ENCODE results near the gene UBR2. TPM values are rescaled to one million over a fixed set of nuclear protein-coding genes. Genes with fewer than 3 reads are reported as not detected.
A peak's percentile ranks its signal among the peaks of the same experiment; 100 is the strongest.

UBR2 gene
- total RNA-seq, 6 experiments from 2014 or later, result 18.0 to 20.5 (median 19.9) TPM

- H3K4me1 Mint-ChIP-seq (ENCODE audit: low read depth), result no peaks in the 10 kb centered on the region
- peaks cover 2% of the 10 kb centered on the region for H3K27me3 Mint-ChIP-seq (ENCODE audit: insufficient read depth)
- H3K9me3 Mint-ChIP-seq, result no peaks in the 10 kb centered on the region
- no peak overlapping the region for H3K27ac Mint-ChIP-seq
- no peak overlapping the region for H3K4me3 Mint-ChIP-seq
- TF ChIP-seq, protein P1, sequence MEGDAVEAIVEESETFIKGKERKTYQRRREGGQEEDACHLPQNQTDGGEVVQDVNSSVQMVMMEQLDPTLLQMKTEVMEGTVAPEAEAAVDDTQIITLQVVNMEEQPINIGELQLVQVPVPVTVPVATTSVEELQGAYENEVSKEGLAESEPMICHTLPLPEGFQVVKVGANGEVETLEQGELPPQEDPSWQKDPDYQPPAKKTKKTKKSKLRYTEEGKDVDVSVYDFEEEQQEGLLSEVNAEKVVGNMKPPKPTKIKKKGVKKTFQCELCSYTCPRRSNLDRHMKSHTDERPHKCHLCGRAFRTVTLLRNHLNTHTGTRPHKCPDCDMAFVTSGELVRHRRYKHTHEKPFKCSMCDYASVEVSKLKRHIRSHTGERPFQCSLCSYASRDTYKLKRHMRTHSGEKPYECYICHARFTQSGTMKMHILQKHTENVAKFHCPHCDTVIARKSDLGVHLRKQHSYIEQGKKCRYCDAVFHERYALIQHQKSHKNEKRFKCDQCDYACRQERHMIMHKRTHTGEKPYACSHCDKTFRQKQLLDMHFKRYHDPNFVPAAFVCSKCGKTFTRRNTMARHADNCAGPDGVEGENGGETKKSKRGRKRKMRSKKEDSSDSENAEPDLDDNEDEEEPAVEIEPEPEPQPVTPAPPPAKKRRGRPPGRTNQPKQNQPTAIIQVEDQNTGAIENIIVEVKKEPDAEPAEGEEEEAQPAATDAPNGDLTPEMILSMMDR (IDR thresholded peaks at IDR 0.05), result no peak
- DNase-seq, result no peak
- H3K36me3 Mint-ChIP-seq (ENCODE audit: low read depth), result no peaks in the 10 kb centered on the region
Measured at GRCh38 chr6:42530751-42531150, 33.1 kb upstream of the UBR2 start.

DNA sequence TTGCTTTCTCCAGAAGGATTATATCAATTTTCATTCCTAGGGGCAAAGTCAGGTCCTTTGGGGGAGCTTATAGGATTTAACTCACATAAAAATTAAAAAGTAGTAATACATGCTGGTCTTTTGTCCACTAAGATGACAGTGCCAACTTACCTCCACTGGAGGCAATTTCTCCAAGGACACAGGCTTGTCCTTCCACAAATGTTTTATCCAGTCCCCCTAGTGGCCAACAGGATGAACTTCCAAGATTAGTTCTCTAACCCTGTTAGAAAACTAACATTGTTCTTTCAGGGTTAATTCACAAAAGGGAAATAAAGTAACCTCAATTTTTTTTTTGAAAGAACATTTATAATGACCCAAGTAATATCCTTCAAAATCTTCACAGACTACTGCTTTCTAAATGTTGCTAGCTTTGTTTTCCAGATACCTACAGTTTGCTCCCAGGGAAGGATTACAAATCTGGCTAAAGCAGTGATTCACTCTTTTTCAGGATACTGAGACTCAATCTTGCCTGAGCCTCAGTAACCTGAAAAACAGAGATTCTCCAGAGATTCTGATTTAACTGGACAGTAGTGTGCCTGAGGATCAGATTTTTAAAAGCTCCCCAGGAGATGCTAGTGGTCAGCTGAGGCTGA, 31.7 kb upstream of the UBR2 start:
- H3K4me3 Mint-ChIP-seq, result no peak overlapping the region
- H3K27ac Mint-ChIP-seq, result no peak overlapping the region
- H3K9me3 Mint-ChIP-seq, result no peaks in the 10 kb centered on the region
- peaks cover 2% of the 10 kb centered on the region for H3K27me3 Mint-ChIP-seq (ENCODE audit: insufficient read depth)
- H3K36me3 Mint-ChIP-seq (ENCODE audit: low read depth), result no peaks in the 10 kb centered on the region
- TF ChIP-seq, protein P1 (IDR thresholded peaks at IDR 0.05), result peak; percentile 98
- DNase-seq, result peak; percentile 76
- H3K4me1 Mint-ChIP-seq (ENCODE audit: low read depth), result no peaks in the 10 kb centered on the region

GRCh38 chr6:42533794-42534193, 30.0 kb upstream of the UBR2 start:
- no peaks in the 10 kb centered on the region for H3K9me3 Mint-ChIP-seq
- no peak overlapping the region for H3K4me3 Mint-ChIP-seq
- no peak for DNase-seq
- H3K27me3 Mint-ChIP-seq (ENCODE audit: insufficient read depth), result peaks cover 2% of the 10 kb centered on the region
- H3K36me3 Mint-ChIP-seq (ENCODE audit: low read depth), result no peaks in the 10 kb centered on the region
- no peak overlapping the region for H3K27ac Mint-ChIP-seq
- no peaks in the 10 kb centered on the region for H3K4me1 Mint-ChIP-seq (ENCODE audit: low read depth)
- TF ChIP-seq, protein P1 (IDR thresholded peaks at IDR 0.05), result no peak

DNA sequence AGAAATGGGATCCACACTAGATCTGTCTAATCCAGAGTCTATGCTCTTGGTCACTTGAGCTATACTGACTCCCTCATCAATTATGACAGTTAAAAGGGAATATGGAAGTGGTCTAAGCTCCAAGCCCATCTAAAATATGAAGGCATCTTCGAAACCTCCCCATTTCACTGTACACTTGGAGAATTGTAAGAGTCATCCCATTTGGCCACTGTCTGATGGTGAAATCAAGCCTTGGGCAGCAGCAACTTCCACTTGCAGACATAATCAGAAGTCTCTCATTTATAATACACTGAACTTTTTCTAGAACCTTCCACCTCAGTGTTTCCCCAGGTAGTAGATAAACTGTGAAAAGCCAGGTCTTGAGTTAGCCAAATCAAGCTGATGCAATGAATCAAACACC, 26.3 kb upstream of the UBR2 start:
- Mint-ChIP-seq H3K36me3 (ENCODE audit: low read depth) (no peaks in the 10 kb centered on the region), H3K9me3 (no peaks in the 10 kb centered on the region), H3K4me1 (ENCODE audit: low read depth) (peaks cover 6% of the 10 kb centered on the region; the same call in 1 of the 2 replicates), H3K4me3 (no peak overlapping the region), H3K27me3 (ENCODE audit: insufficient read depth) (no peaks in the 10 kb centered on the region; the same call in none of the 2 replicates), H3K27ac (no peak overlapping the region)
- TF ChIP-seq, protein P1 (IDR thresholded peaks at IDR 0.05), result no peak
- DNase-seq, result no peak

GRCh38 chr6:42539135-42539534, 24.7 kb upstream of the UBR2 start:
- no peak overlapping the region for H3K4me3 Mint-ChIP-seq
- H3K36me3 Mint-ChIP-seq (ENCODE audit: low read depth), result no peaks in the 10 kb centered on the region
- TF ChIP-seq, protein P1 (IDR thresholded peaks at IDR 0.05), result no peak
- H3K27me3 Mint-ChIP-seq (ENCODE audit: insufficient read depth), result no peaks in the 10 kb centered on the region; the same call in none of the 2 replicates
- H3K27ac Mint-ChIP-seq, result no peak overlapping the region
- no peaks in the 10 kb centered on the region for H3K9me3 Mint-ChIP-seq
- H3K4me1 Mint-ChIP-seq (ENCODE audit: low read depth), result peaks cover 6% of the 10 kb centered on the region; the same call in 1 of the 2 replicates
- no peak for DNase-seq
